GM19324 (cell line): ENCODE measurements around the gene RNU7-1.

Experiments
- ATAC-seq: cut with Tn5 transposase; IDR thresholded peaks from one replicate; pipeline ENCODE4 v1.9.1; 2021; ENCODE audit warnings: mild to moderate bottlenecking, moderate library complexity; ENCODE audit not compliant: unreplicated experiment, low FRiP score

RNU7-1 gene

DNA sequence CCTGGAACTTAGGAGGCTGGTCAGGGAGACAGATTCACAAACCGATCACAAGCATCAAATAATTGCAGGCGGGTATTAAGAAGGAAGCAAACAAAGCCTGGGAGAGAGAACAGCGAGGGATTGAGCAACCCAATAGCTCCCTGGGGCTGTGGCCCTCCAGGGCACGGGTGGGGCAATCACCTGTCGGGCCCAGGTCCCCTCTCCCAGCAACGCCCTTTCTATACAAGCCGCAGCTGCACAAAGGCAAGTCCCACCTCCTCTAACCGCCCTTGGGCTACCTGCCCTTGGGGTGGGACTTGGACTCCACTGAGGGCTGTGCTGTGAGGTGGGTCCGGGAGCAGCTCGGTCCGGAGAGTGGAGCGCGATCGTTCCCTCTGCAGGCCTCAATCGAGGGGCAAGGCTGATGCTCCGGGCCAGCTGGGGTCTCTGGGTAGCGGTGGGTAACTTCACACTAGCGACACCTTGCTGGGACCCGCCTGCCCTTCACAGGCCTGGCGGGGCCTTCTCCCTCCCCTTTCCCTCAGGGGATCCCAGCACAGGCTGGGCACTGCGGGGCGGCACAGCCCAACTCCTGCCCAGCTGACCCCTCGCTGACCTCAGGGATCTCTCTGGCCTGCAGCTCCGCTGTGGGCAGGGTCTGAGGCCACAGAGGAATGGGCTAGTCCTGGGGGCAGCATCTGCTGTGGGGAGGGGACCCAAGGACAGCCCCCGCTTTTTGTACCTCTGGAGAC is 18.8 kb downstream of the RNU7-1 start:
- no peak for ATAC-seq

- no peak for ATAC-seq
Observed at GRCh38 chr12:6963016-6963731, 19.6 kb downstream of the RNU7-1 start.

DNA sequence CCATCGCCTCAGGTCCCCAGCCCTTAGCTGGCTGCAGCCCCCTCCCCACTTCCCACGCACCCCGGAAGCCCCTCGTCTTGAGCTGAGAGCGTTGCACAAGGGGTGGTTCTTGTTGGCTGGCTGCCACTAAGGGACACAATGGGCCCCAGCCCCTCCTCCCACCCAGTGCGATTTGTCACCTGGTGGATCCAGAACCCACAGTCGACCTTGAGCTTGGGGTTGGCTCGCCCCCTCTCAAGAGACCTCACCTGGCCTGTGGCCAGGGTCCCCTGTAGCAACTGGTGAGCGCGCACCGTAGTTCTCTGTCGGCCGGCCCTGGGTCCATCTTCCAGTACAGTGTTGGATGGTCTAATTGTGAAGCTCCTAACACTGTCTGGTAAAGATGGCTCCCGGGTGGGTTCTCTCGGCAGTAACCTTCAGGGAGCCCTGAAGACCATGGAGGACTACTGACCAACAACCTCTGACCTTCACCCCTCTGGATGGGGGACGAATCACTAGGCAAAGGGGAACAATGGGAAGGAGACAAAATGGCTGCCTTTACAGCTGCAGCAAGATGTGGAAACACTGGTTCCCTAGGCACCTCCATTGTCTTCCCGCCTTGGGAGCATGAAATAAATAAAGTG is 20.3 kb downstream of the RNU7-1 start:
- no peak for ATAC-seq

DNA sequence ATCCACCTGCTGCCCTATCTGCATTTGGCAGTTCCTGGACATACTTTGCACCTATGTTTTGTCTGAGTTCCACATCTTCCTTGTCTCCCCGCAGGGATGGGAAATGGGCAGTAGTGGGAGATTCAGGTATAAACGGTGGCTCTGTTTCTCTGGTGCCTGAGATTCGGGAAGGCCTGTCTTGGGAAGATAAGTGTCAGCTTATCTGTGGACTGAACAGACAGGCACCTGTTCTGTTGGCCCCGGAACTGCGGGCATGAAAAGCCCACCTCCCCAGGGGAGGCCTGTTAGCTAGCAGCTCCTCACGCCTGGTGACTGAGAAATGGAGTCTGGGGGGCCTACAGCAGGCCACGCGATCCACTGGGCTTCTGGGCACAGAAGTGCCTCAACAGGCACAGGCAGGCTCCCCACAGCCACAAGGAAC is 21.0 kb downstream of the RNU7-1 start:
- no peak for ATAC-seq

GRCh38 chr12:6965026-6965661 is 21.5 kb downstream of the RNU7-1 start:
- no peak for ATAC-seq

GRCh38 chr12:6965714-6966113 is 22.1 kb downstream of the RNU7-1 start:
- ATAC-seq: no peak

- ATAC-seq: no peak
Observed at GRCh38 chr12:6966351-6966750, 22.7 kb downstream of the RNU7-1 start.

- no peak for ATAC-seq
Observed at GRCh38 chr12:6967651-6968100, 24.1 kb downstream of the RNU7-1 start.

- no peak for ATAC-seq
Observed at GRCh38 chr12:6968426-6968825, 24.8 kb downstream of the RNU7-1 start.

DNA sequence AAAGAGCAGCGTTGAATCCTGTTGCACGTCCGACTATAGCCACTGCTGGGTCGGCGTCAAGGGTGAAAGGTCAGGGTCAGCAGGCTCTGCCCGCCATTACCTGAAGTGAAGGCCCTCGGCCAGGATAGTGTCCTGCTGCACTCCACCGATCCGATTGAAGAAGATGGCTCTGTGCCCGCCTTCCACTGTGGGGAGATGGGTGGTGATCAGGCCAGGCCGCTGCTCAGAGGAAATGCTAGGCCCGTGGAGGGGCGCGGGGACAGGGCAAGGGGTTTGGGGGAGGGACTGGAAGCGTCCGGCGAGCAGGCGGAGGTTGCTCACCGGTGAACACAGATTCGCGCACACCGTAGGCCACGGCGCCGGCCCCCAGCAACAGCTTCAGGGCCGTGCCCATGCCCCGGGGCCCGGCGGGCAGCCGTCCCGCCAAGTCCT is 26.5 kb downstream of the RNU7-1 start:
- ATAC-seq: peak; percentile 10

DNA sequence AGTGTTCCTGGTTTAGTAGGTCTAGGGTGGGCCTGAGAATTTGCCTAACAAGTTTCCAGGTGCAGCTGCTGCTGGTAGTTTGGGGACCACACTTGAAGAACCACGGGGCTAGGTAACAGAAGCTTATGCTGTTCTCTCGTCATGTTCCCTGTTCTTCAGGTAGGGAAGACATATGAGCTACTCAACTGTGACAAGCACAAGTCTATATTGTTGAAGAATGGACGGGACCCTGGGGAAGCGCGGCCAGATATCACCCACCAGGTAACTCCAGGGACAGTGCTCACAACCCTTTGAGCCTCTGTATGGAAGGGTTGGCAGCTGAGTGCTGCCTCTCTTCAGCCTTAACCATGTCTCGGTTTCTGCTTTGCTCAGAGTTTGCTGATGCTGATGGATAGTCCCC is 30.6 kb downstream of the RNU7-1 start:
- no peak for ATAC-seq

- ATAC-seq: no peak
Observed at GRCh38 chr12:6975297-6976032, 31.8 kb downstream of the RNU7-1 start.

- no peak for ATAC-seq
Observed at GRCh38 chr12:6977653-6978052, 34.0 kb downstream of the RNU7-1 start.

DNA sequence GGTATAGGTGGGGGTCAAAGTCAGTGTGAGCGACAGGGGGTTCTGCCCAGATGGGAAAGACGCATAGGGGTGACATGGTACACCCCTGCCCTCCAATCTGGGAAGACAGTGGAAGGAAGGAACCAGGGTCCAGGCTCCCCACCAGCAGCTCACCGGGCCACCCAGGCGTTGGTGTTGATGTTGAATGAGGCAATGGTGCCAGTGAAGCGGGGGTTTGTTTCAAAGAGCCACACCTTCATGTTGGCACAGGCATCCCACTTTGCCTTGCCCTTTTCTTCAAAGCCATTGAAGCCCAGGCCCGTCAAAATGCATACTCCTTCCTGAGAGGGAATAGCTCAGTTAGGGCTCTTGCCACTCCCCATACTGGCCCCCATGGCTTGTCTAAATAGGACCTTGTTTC is 34.6 kb downstream of the RNU7-1 start:
- no peak for ATAC-seq

- ATAC-seq: no peak
Observed at GRCh38 chr12:6978611-6979011, 35.0 kb downstream of the RNU7-1 start.

- ATAC-seq: no peak
Observed at GRCh38 chr12:6979021-6979420, 35.4 kb downstream of the RNU7-1 start.

- no peak for ATAC-seq
Observed at GRCh38 chr12:6979453-6979852, 35.8 kb downstream of the RNU7-1 start.

- ATAC-seq: no peak
Observed at GRCh38 chr12:6980075-6980474, 36.5 kb downstream of the RNU7-1 start.

GRCh38 chr12:6980740-6981139 is 37.1 kb downstream of the RNU7-1 start:
- ATAC-seq: no peak
